PC-9 (cell line): Measurements from ENCODE around the gene ANKS6. TPM values are rescaled to one million over a fixed set of nuclear protein-coding genes. Genes with fewer than 3 reads are reported as not detected.

Experiments
- BruUV-seq: library from RNA; stranded (reverse); fragments of 400-500 nt; replicated peaks from 2 replicates; lab custom pipeline; 2021; lab: Mats Ljungman, UMichigan
- CTCF ChIA-PET: fragments of 300-600 bp; sonication (Branson Sonifier 250); formaldehyde crosslinking; loops from one replicate; lab custom pipeline; 2022; ENCODE audit warnings: antibody characterized with exemption; lab: Charles Lee
- POLR2A ChIA-PET: fragments of 300-600 bp; sonication (Branson Sonifier 250); formaldehyde crosslinking; loops from one replicate; lab custom pipeline; 2022; ENCODE audit warnings: antibody characterized with exemption; ENCODE audit not compliant: unreplicated experiment; lab: Charles Lee
- DNase-seq, 2 experiments: peaks; one replicate each; pipeline versions ENCODE4 v3.0.0 to v3.0.0-alpha.2; 2015 to 2022; ENCODE audit warnings: mixed read lengths in 1 of 2
- H2AFZ ChIP-seq: fragments of 200-600 bp; sonication (generic); 2 replicates; pipeline ENCODE4 v1.8.1; 2017; ENCODE audit warnings: antibody characterized with exemption
- H3F3A ChIP-seq: fragments of 200-600 bp; sonication (generic); 2 replicates; pipeline ENCODE4 v1.8.1; 2017; ENCODE audit warnings: antibody characterized with exemption, mild to moderate bottlenecking, low read depth; ENCODE audit not compliant: insufficient read depth
- H3K27ac ChIP-seq: fragments of 200-600 bp; sonication (generic); 2 replicates; pipeline ENCODE4 v1.6.1; 2016; ENCODE audit warnings: mixed run types
- H3K27me3 ChIP-seq: fragments of 200-600 bp; sonication (generic); 2 replicates; pipeline ENCODE4 v1.6.1; 2016; ENCODE audit warnings: low read depth, mixed run types; ENCODE audit not compliant: insufficient read depth
- H3K36me3 ChIP-seq: fragments of 200-600 bp; sonication (generic); 2 replicates; pipeline ENCODE4 v1.6.1; 2016; ENCODE audit warnings: low read depth, mixed run types
- H3K4me1 ChIP-seq: fragments of 200-600 bp; sonication (generic); replicated peaks from 2 replicates; pipeline ENCODE4 v1.6.1; 2016; ENCODE audit warnings: mixed run types; ENCODE audit not compliant: insufficient read depth
- H3K4me2 ChIP-seq: fragments of 200-600 bp; sonication (generic); 2 replicates; pipeline ENCODE4 v1.6.1; 2017; ENCODE audit warnings: mixed run types
- H3K4me3 ChIP-seq: fragments of 200-600 bp; sonication (generic); 2 replicates; pipeline ENCODE4 v1.6.1; 2016; ENCODE audit warnings: mixed run types
- H3K79me2 ChIP-seq: fragments of 200-600 bp; sonication (generic); 2 replicates; pipeline ENCODE4 v1.6.1; 2017; ENCODE audit warnings: low read depth, mixed run types
- H3K9me2 ChIP-seq: fragments of 200-600 bp; sonication (generic); 2 replicates; pipeline ENCODE4 v1.8.1; 2017; ENCODE audit warnings: mild to moderate bottlenecking; ENCODE audit not compliant: insufficient read depth
- H3K9me3 ChIP-seq: fragments of 200-600 bp; sonication (generic); 2 replicates; pipeline ENCODE4 v1.8.1; 2016; ENCODE audit warnings: low read depth; ENCODE audit not compliant: insufficient read depth
- H4K20me1 ChIP-seq: fragments of 200-600 bp; sonication (generic); 2 replicates; pipeline ENCODE4 v1.8.1; 2017; ENCODE audit not compliant: insufficient read depth
- CTCF ChIP-seq: fragments of 200-600 bp; sonication (generic); conservative IDR thresholded peaks from 2 replicates; pipeline ENCODE4 v1.6.1; 2017; ENCODE audit warnings: mixed run types, antibody characterized with exemption, mild to moderate bottlenecking, moderate library complexity
- EZH2 ChIP-seq: fragments of 200-600 bp; sonication (generic); IDR thresholded peaks from 2 replicates; pipeline ENCODE4 v1.8.0; 2017; ENCODE audit warnings: antibody characterized with exemption, low read depth
- intact Hi-C: fragments of 100-400 bp; cut with micrococcal nuclease; formaldehyde crosslinking; loops from one replicate; pipeline ENCODE4 v1.10.0; 2022; ENCODE audit not compliant: unreplicated experiment
- total RNA-seq: library from RNA; stranded (reverse); gene quantifications from 2 replicates; pipeline ENCODE4 v1.2.3, GENCODE V29; 2021

The ANKS6 gene
- total RNA-seq, 1 experiment from 2014 or later = 74.7 TPM

GRCh38 chr9:98694943-98695342 lies 101.4 kb downstream of the ANKS6 start:
- POLR2A ChIA-PET = no interaction called here
- H3K4me3 ChIP-seq = no peak overlapping the region

GRCh38 chr9:98692392-98692791 lies 104.0 kb downstream of the ANKS6 start:
- ChIA-PET POLR2A (no interaction called here), CTCF (no interaction called here)
- no peak overlapping the region for H3K27ac ChIP-seq
- no peak overlapping the region for H3K4me2 ChIP-seq
- DNase-seq = no peak
- H3K9me2 ChIP-seq = no peaks in the 10 kb centered on the region
- H3F3A ChIP-seq = peaks cover 14% of the 10 kb centered on the region
- H2AFZ ChIP-seq = no peak overlapping the region
- no peaks in the 10 kb centered on the region for H3K36me3 ChIP-seq
- H4K20me1 ChIP-seq = no peaks in the 10 kb centered on the region
- 0 out of 2 replicates have a peak, but pooled peaks cover 8% of the 10 kb centered on the region for H3K79me2 ChIP-seq
- no peaks in the 10 kb centered on the region for H3K27me3 ChIP-seq
- H3K9me3 ChIP-seq = no peaks in the 10 kb centered on the region
- intact Hi-C loops = no loop called here
- no TSS peak for BruUV-seq
- TF ChIP-seq EZH2 (no peak), CTCF (no peak)
- no peak overlapping the region for H3K4me3 ChIP-seq
- H3K4me1 ChIP-seq = peaks cover 17% of the 10 kb centered on the region

More at GRCh38 chr9:98694943-98695342, 101.4 kb downstream of the ANKS6 start:
- Histone ChIP-seq H3K4me2 (no peak overlapping the region), H3K79me2 (0 out of 2 replicates have a peak, but pooled peaks cover 8% of the 10 kb centered on the region), H3F3A (no peaks in the 10 kb centered on the region), H3K9me2 (no peaks in the 10 kb centered on the region), H3K27me3 (no peaks in the 10 kb centered on the region), H2AFZ (no peak overlapping the region), H4K20me1 (no peaks in the 10 kb centered on the region), H3K27ac (no peak overlapping the region), H3K9me3 (no peaks in the 10 kb centered on the region), H3K4me1 (no peaks in the 10 kb centered on the region), H3K36me3 (no peaks in the 10 kb centered on the region)
- no peak for DNase-seq
- TF ChIP-seq CTCF (no peak), EZH2 (no peak)
- BruUV-seq = no TSS peak
- intact Hi-C loops = no loop called here
- CTCF ChIA-PET = no interaction called here

DNA sequence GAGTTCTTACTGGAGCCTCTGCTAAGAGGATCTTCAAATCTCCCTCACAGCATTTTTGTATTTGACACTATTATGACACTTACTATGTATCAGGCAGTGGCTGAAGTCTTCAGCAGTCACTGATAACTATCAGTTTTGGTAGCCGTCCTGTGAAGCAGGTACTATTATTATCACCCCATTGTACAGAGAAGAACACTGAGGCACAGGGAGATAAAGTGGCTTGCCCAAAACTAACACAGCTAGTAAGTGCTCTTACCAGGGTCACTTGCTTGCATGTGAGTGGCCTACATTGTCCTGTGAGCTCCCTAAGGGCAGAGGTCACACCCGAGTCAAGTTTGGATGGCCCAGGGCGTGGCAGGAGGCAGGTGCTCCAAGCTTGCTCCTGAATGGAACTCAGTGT lies 104.5 kb downstream of the ANKS6 start:
- no peak overlapping the region for H3K27ac ChIP-seq
- POLR2A ChIA-PET = no interaction called here
- no peaks in the 10 kb centered on the region for H4K20me1 ChIP-seq
- H3K4me1 ChIP-seq = peaks cover 22% of the 10 kb centered on the region
- H2AFZ ChIP-seq = no peak overlapping the region
- H3K79me2 ChIP-seq = 0 out of 2 replicates have a peak, but pooled peaks cover 8% of the 10 kb centered on the region
- no peak overlapping the region for H3K4me3 ChIP-seq
- CTCF ChIA-PET = no interaction called here
- H3K9me2 ChIP-seq = no peaks in the 10 kb centered on the region
- intact Hi-C loops = no loop called here
- no peak for DNase-seq
- no peaks in the 10 kb centered on the region for H3K27me3 ChIP-seq
- TF ChIP-seq CTCF = no peak
- no peak for TF ChIP-seq EZH2
- BruUV-seq = no TSS peak
- H3K36me3 ChIP-seq = no peaks in the 10 kb centered on the region
- H3K9me3 ChIP-seq = no peaks in the 10 kb centered on the region
- H3F3A ChIP-seq = peaks cover 16% of the 10 kb centered on the region
- H3K4me2 ChIP-seq = no peak overlapping the region
